Measurements from ENCODE around the gene CALN1.
"Not testable (repeated sequence)": the region's sequence is repeated elsewhere in the genome, so short reads cannot be mapped to it uniquely, and the experiment has no call there.

CALN1 gene

GRCh38 chr7:71961283-71961682 lies 450.9 kb downstream of the CALN1 start:
- no peaks in the 10 kb centered on the region for H3K27me3 ChIP-seq (ENCODE audit: control insufficient read depth, insufficient read depth, low read length)
- no peaks in the 10 kb centered on the region for H3K36me3 ChIP-seq (ENCODE audit: control insufficient read depth, insufficient read depth, low read length)
- H3K4me1 ChIP-seq (ENCODE audit: control insufficient read depth, insufficient read depth, low read length), result no peaks in the 10 kb centered on the region
- H3K27ac ChIP-seq (ENCODE audit: low read depth, low read length), result no peak overlapping the region
- no peak overlapping the region for H3K9ac ChIP-seq (ENCODE audit: low read length)
- H3K4me3 ChIP-seq (ENCODE audit: low read length), result no peak overlapping the region

DNA sequence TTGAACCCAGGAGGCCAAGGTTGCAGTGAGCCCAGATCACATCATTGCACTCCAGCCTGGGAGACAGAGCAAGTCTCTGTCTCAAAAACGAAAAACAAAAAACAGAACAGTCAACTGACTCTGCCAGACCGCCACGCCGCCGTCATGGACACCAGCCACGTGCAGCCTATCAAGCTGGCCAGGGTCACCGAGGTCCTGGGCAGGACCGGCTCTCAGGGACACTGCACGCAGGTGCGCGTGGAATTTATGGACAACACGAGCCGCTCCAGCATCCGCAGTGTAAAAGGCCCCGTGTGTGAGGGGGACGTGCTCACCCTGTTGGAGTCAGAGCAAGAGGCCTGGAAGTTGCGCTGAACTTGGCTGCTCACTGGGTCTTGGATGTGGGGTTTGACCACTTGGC lies 470.0 kb downstream of the CALN1 start:
- no peak overlapping the region for H3K27ac ChIP-seq (ENCODE audit: low read depth, low read length)

DNA sequence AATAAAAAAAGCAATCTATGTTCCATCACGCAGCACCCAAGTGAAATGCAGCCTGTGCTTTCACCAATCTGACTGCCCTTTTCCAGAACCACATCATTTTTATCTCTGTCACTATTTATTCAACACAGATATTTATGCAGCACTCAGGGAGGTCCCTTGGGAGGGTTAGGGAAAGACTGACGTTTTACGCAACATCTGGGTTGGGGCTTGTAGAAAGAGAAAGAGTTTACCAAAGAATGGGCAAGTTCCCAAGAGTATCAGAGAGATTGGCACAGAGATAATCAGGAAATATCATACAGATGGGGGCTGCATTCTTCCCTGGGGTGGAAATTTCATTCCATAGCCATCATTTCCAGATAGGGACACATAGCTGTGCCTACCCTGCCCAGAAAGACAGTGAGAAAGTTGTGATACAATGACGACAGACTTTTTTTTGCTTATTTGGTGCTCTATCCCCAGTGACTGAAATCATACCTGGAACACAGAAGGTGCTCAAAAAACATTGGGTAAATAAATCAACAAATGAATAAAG lies 474.2 kb downstream of the CALN1 start:
- H3K4me1 ChIP-seq (ENCODE audit: control insufficient read depth, insufficient read depth, low read length), result no peaks in the 10 kb centered on the region
- H3K27me3 ChIP-seq (ENCODE audit: control insufficient read depth, insufficient read depth, low read length), result no peaks in the 10 kb centered on the region
- H3K27ac ChIP-seq (ENCODE audit: low read depth, low read length), result no peak overlapping the region

More for the DNA sequence above, 470.0 kb downstream of the CALN1 start:
- H3K36me3 ChIP-seq (ENCODE audit: control insufficient read depth, insufficient read depth, low read length), result no peaks in the 10 kb centered on the region
- H3K27me3 ChIP-seq (ENCODE audit: control insufficient read depth, insufficient read depth, low read length), result no peaks in the 10 kb centered on the region
- no peaks in the 10 kb centered on the region for H3K4me1 ChIP-seq (ENCODE audit: control insufficient read depth, insufficient read depth, low read length)
- no peak overlapping the region for H3K9ac ChIP-seq (ENCODE audit: low read length)
- no peak overlapping the region for H3K4me3 ChIP-seq (ENCODE audit: low read length)

DNA sequence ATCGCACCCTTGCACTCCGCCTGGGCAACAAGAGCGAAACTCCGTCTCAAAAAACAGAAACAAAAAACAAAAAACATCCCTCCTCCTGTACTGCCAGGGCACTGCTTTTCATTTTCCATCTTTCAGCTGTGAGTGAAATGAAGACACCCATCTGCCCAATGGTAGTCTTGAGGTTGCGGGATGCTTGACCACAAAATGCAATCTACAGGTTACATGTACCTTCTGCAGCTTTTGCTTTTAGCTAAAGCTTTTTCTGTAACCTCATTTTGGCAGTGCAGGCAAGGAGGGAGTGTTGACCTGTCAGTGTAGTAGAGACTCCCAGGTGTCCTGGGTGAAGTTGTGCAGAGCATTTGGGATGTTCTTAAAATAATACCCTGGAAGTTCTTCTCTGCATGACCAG lies 476.5 kb downstream of the CALN1 start:
- Histone ChIP-seq H3K4me1 (ENCODE audit: control insufficient read depth, insufficient read depth, low read length) (no peaks in the 10 kb centered on the region), H3K27me3 (ENCODE audit: control insufficient read depth, insufficient read depth, low read length) (no peaks in the 10 kb centered on the region), H3K9ac (ENCODE audit: low read length) (no peak overlapping the region), H3K36me3 (ENCODE audit: control insufficient read depth, insufficient read depth, low read length) (no peaks in the 10 kb centered on the region), H3K4me3 (ENCODE audit: low read length) (no peak overlapping the region), H3K27ac (ENCODE audit: low read depth, low read length) (no peak overlapping the region)

More for the DNA sequence above, 474.2 kb downstream of the CALN1 start:
- Histone ChIP-seq H3K36me3 (ENCODE audit: control insufficient read depth, insufficient read depth, low read length) (no peaks in the 10 kb centered on the region), H3K9ac (ENCODE audit: low read length) (no peak overlapping the region), H3K4me3 (ENCODE audit: low read length) (no peak overlapping the region)

DNA sequence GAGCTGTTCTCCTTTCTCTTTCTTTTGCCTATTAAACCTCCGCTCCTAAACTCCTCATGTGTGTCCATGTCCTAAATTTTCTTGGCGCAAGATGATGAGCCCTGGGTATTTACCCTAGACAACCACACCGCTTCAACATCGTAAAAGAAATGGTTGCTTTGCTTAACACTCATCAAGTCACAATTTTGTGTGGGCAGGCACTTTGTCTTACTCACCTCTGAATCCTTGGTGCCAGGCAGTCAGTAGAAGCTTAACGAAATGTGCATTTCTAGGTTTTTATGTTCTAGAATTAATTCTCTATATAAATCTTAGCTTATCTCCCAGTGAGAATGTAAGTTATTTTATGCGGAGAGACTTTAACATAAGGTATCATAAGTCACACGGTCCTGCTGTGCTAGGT lies 478.7 kb downstream of the CALN1 start:
- H3K27me3 ChIP-seq (ENCODE audit: control insufficient read depth, insufficient read depth, low read length), result no peaks in the 10 kb centered on the region
- H3K27ac ChIP-seq (ENCODE audit: low read depth, low read length), result no peak overlapping the region
- no peak overlapping the region for H3K9ac ChIP-seq (ENCODE audit: low read length)
- no peaks in the 10 kb centered on the region for H3K36me3 ChIP-seq (ENCODE audit: control insufficient read depth, insufficient read depth, low read length)
- no peak overlapping the region for H3K4me3 ChIP-seq (ENCODE audit: low read length)
- H3K4me1 ChIP-seq (ENCODE audit: control insufficient read depth, insufficient read depth, low read length), result no peaks in the 10 kb centered on the region

- Histone ChIP-seq H3K36me3 (ENCODE audit: control insufficient read depth, insufficient read depth, low read length) (no peaks in the 10 kb centered on the region), H3K4me3 (ENCODE audit: low read length) (no peak overlapping the region), H3K27me3 (ENCODE audit: control insufficient read depth, insufficient read depth, low read length) (no peaks in the 10 kb centered on the region), H3K27ac (ENCODE audit: low read depth, low read length) (no peak overlapping the region), H3K9ac (ENCODE audit: low read length) (no peak overlapping the region), H3K4me1 (ENCODE audit: control insufficient read depth, insufficient read depth, low read length) (no peaks in the 10 kb centered on the region)
Observed at GRCh38 chr7:71925663-71926062, 486.5 kb downstream of the CALN1 start.

- not testable (repeated sequence) for H3K27me3 ChIP-seq (ENCODE audit: control insufficient read depth, insufficient read depth, low read length); H3K4me3 ChIP-seq (ENCODE audit: low read length); H3K36me3 ChIP-seq (ENCODE audit: control insufficient read depth, insufficient read depth, low read length)
Observed at GRCh38 chr7:71914204-71914603, 497.9 kb downstream of the CALN1 start.

DNA sequence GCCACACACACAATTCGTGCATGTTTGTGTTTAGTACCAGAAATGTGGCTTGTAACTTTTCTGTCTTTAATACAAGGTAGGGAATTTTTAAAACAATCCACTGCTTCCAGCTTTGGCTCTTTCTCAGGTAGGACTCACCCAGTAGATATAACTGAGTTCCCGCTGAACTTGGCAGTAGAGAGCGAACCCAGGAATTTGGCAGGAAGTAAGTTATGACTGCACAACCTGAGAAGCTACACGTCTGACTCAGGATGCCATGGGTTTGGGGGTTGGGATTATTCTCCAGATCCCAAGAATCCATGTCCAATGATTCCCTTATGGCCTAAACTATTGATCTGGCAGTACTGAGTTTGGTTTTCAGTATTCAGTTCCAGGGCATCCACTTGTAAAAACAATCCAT lies 499.7 kb downstream of the CALN1 start:
- Histone ChIP-seq H3K9ac (ENCODE audit: low read length) (no peak overlapping the region), H3K4me3 (ENCODE audit: low read length) (no peak overlapping the region), H3K27ac (ENCODE audit: low read depth, low read length) (no peak overlapping the region), H3K36me3 (ENCODE audit: control insufficient read depth, insufficient read depth, low read length) (no peaks in the 10 kb centered on the region), H3K27me3 (ENCODE audit: control insufficient read depth, insufficient read depth, low read length) (no peaks in the 10 kb centered on the region), H3K4me1 (ENCODE audit: control insufficient read depth, insufficient read depth, low read length) (no peaks in the 10 kb centered on the region)

More at GRCh38 chr7:71914204-71914603, 497.9 kb downstream of the CALN1 start:
- not testable (repeated sequence) for H3K27ac ChIP-seq (ENCODE audit: low read depth, low read length); H3K4me1 ChIP-seq (ENCODE audit: control insufficient read depth, insufficient read depth, low read length); H3K9ac ChIP-seq (ENCODE audit: low read length)

GRCh38 chr7:71911051-71911450 lies 501.1 kb downstream of the CALN1 start:
- Histone ChIP-seq H3K4me1 (ENCODE audit: control insufficient read depth, insufficient read depth, low read length) (no peaks in the 10 kb centered on the region), H3K27me3 (ENCODE audit: control insufficient read depth, insufficient read depth, low read length) (no peaks in the 10 kb centered on the region), H3K27ac (ENCODE audit: low read depth, low read length) (no peak overlapping the region), H3K9ac (ENCODE audit: low read length) (no peak overlapping the region), H3K36me3 (ENCODE audit: control insufficient read depth, insufficient read depth, low read length) (no peaks in the 10 kb centered on the region), H3K4me3 (ENCODE audit: low read length) (no peak overlapping the region)

- no peak overlapping the region for H3K4me3 ChIP-seq (ENCODE audit: low read length)
- no peak overlapping the region for H3K27ac ChIP-seq (ENCODE audit: low read depth, low read length)
- no peaks in the 10 kb centered on the region for H3K4me1 ChIP-seq (ENCODE audit: control insufficient read depth, insufficient read depth, low read length)
- no peak overlapping the region for H3K9ac ChIP-seq (ENCODE audit: low read length)
- no peaks in the 10 kb centered on the region for H3K36me3 ChIP-seq (ENCODE audit: control insufficient read depth, insufficient read depth, low read length)
- H3K27me3 ChIP-seq (ENCODE audit: control insufficient read depth, insufficient read depth, low read length), result no peaks in the 10 kb centered on the region
Observed at GRCh38 chr7:71905821-71906220, 506.3 kb downstream of the CALN1 start.

DNA sequence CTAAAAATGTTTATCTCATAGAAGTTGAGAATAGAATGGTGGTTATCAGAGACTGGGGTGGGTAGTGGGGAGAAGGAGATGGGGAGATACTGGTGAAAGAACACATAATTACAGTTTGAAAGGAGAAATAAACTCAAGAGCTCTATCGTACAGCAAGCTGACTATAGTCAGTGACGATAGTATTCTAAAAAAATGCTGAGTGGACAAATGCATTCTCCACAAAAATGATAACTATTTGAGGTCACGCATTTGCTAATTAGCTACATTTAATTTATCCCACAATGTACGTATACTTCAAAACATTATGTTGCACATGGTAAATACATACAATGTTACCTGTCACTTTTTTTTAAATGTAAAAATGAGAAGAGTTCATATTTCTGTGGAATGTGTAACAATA lies 507.7 kb downstream of the CALN1 start:
- no peaks in the 10 kb centered on the region for H3K27me3 ChIP-seq (ENCODE audit: control insufficient read depth, insufficient read depth, low read length)
- H3K9ac ChIP-seq (ENCODE audit: low read length), result no peak overlapping the region
- H3K4me3 ChIP-seq (ENCODE audit: low read length), result no peak overlapping the region
- H3K27ac ChIP-seq (ENCODE audit: low read depth, low read length), result no peak overlapping the region
- H3K4me1 ChIP-seq (ENCODE audit: control insufficient read depth, insufficient read depth, low read length), result no peaks in the 10 kb centered on the region
- no peaks in the 10 kb centered on the region for H3K36me3 ChIP-seq (ENCODE audit: control insufficient read depth, insufficient read depth, low read length)

DNA sequence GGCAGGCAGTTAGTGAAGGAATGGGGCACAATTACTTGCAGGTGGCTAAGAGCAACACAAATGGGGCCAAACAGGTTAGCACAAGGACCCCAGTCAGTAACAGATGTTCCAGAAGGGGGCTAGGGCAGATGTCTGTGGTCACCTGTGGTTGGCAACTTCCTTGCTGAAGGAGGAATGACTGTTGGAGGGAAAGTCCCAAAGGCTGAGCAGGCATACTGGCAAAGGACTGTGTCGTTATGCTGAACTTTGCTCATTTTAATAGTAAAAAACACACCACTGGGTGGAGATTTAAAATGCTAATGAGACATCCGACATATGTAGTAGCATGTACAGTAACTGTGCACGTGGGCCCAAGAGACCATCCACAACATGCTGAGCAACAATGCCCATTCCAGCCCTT lies 511.6 kb downstream of the CALN1 start:
- Histone ChIP-seq H3K4me3 (ENCODE audit: low read length) (no peak overlapping the region), H3K27ac (ENCODE audit: low read depth, low read length) (no peak overlapping the region), H3K9ac (ENCODE audit: low read length) (no peak overlapping the region), H3K36me3 (ENCODE audit: control insufficient read depth, insufficient read depth, low read length) (no peaks in the 10 kb centered on the region), H3K4me1 (ENCODE audit: control insufficient read depth, insufficient read depth, low read length) (no peaks in the 10 kb centered on the region), H3K27me3 (ENCODE audit: control insufficient read depth, insufficient read depth, low read length) (no peaks in the 10 kb centered on the region)

GRCh38 chr7:71896535-71896934 lies 515.6 kb downstream of the CALN1 start:
- Histone ChIP-seq H3K4me1 (ENCODE audit: control insufficient read depth, insufficient read depth, low read length) (no peaks in the 10 kb centered on the region), H3K27me3 (ENCODE audit: control insufficient read depth, insufficient read depth, low read length) (no peaks in the 10 kb centered on the region), H3K4me3 (ENCODE audit: low read length) (no peak overlapping the region), H3K9ac (ENCODE audit: low read length) (no peak overlapping the region), H3K36me3 (ENCODE audit: control insufficient read depth, insufficient read depth, low read length) (no peaks in the 10 kb centered on the region), H3K27ac (ENCODE audit: low read depth, low read length) (no peak overlapping the region)

Measured in rectal smooth muscle tissue (tissue), 1 donor.